CD4-positive, alpha-beta T cell treated with Interleukin-2 at 100 ng/mL for 4 hours (primary cell): Measurements from ENCODE around the gene TRIM33.

Experiments
- DNase-seq: peaks from one replicate; pipeline ENCODE4 v3.0.0-alpha.2; 2020; ENCODE audit warnings: low spot score

The TRIM33 gene

DNA sequence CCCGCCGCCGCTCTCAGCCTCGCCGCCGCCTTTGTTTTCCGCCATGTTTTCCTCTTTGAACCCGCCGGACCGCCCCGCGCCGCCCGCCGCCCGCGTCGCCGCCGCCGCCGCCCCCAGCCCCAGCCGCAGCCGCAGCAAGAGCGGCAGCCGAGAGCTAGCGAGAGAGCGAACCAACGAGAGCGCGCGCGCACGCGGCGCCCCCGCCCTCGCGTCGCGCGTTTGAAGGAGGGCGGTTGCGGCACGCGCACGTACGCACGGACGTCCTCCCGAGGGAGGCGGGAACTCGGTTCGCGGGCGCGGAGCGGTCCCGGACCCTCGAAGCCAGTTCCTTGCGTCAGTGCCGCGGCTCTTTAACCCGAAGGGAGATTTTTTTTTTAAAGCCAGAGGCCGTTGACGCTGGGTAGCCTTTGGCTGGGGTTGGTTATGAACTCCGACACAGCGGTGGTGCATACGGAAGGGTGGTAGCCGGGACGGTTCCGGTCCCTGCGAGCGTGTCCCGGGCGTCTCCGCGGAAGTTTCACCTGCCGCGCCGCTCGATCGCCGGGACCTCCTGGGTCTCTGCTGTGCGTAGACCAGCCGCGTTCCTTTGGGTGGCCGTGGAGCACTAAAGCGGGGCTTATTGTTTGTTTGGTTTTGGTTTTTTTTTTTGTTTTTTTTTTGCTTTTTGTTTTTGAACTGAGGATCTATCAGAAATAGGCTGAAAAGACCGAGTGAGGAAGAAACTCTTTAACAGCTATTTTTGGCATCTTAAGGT is at the start of gene TRIM33:
TRIM33 (minus strand) TSS at position 172 of the 754 bp plus-strand sequence; CDS start at position 45, 127 bp downstream.
- DNase-seq, result peak; percentile 90

DNA sequence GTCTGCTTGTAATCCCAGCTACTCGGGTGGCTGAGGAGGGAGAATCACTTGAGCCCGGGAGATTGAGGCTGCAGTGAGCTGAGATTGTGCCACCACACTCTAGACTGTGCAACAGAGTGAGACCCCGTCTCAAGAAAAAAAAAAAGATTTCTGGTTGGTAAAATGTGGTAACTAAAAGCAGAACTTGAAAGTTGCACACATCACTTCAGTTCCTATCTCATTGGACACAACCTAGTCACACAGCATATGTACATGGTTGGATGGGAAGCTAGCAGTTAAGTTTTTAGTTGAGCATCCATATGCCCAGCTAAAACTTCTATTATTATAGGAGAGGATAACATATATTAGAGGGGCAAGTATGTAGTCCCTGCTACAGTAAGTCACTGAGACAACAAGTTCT is 48.4 kb upstream of the TRIM33 start:
- no peak for DNase-seq

DNA sequence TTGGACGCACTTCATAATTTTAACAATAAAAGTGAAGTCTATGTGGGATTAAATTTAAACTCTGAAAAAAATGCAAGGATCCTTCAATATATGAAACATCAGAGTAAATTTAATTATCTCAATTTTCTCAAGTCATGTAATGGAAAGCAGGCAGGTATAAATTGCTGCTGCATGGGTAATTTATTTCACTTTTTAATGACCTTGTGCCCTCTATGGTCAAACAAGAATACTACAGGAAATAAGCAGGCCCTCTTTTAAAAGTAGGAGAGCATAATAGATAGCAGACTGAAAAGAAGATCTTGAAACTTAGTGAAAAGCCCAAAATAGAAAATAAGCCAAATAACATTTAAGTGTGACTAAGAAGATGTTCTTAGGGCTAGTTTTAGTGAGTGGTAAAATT is 47.5 kb upstream of the TRIM33 start:
- DNase-seq, result peak; percentile 35

DNA sequence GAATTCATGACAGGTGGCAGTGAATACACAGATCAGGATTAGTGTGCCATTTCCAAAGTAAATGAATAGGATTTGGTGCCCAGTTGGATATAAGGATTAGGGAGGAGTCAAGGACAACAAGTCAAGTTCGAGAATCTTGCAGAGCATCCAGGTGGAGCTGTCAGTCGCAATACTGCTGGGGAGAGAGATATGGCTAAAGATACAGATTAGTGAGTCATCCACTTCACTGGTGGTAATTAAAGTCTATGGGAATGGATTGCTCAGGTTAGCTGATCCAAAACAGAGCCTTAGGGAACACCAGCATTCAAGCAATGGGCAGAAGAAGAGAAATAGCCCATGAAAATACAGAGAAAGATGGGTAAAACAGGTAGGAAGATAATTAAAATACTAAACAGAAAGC is 43.6 kb upstream of the TRIM33 start:
- DNase-seq, result no peak

DNA sequence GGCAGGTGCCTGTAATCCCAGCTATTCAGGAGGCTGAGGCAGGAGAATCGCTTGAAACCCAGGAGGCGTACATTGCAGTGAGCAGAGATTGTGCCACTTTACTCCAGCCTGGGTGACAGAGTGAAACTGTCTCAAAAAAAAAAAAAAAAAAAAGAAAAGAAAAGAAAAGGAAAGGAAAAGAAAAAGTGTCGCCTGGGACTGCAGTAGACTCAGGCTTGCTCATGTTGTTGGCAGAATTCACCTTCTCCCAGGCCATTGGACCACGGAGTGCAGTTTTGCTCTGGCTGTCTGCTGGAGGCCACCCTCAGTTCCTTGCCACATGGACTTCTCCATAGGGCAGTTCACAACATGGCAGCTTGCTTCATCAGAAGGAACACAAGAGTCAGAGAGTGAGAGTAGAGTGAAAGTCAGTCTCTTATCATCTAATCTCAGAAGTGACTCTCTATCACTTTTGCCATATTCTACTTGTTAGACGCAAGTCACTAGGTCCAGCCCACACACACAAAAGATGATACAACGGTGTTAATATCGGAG is 41.2 kb upstream of the TRIM33 start:
- no peak for DNase-seq

- DNase-seq, result no peak
Measured at GRCh38 chr1:114551400-114551799, 40.4 kb upstream of the TRIM33 start.

GRCh38 chr1:114550336-114550735 is 39.3 kb upstream of the TRIM33 start:
- DNase-seq, result no peak

GRCh38 chr1:114549137-114549536 is 38.1 kb upstream of the TRIM33 start:
- DNase-seq, result no peak

GRCh38 chr1:114547076-114547475 is 36.1 kb upstream of the TRIM33 start:
- no peak for DNase-seq

GRCh38 chr1:114545796-114546195 is 34.8 kb upstream of the TRIM33 start:
- no peak for DNase-seq

GRCh38 chr1:114545315-114545714 is 34.3 kb upstream of the TRIM33 start:
- DNase-seq, result no peak

DNA sequence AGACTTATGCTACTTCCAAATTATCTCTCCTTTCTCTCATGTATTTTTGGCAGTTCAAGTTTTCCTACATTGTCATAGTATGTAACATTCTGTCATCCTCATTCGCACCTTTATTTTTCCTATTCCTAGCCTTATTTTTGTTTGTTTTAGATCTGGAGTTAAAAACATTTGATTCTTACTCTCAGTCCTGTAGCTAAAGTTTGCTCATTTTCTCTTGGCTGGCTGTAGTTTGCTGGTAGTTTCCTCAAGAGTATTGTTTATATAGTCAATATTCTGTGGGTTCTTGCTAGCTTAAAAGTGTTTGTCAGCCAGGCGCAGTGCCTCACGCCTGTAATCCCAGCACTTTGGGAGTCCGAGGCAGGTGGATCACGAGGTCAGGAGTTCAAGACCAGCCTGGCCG is 29.8 kb upstream of the TRIM33 start:
- DNase-seq, result no peak

DNA sequence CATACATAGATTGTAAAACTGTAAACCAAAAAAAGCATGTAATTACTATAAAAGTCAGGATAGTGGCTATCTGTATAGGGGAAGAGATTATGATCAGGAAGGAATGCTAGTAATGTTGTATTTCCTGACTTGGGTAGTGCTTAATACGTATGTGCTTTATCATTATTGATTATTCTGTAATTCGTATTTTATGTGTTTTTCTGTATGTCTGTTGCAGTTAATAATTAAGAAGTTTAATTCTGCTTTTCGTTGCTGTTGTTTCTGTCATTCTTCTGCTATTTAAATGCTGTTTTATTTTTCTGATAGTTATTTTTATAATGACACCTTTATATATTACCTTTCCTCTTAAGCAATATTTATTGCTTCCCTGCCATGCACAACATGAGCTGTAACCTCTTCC is 29.3 kb upstream of the TRIM33 start:
- no peak for DNase-seq

GRCh38 chr1:114536043-114536442 is 25.0 kb upstream of the TRIM33 start:
- no peak for DNase-seq

DNA sequence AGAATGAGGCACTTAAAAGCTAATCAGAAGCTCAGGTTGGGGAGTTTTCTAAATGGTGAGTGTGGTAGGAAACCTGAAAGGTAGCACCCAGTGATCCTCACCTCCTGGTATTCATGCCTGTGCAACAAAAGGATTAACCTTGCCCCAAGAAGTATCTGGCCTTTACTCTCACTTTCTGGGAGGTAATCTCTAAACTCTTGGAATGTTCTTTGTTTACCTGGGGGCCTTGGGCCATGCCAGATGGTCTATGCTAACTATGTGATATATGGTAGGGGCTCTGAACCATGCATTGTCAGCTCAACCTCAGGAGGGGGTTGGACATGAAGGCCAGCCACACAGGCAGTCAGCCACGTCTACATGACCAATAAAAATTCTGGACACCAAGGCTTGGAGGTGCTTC is 24.4 kb upstream of the TRIM33 start:
- no peak for DNase-seq

DNA sequence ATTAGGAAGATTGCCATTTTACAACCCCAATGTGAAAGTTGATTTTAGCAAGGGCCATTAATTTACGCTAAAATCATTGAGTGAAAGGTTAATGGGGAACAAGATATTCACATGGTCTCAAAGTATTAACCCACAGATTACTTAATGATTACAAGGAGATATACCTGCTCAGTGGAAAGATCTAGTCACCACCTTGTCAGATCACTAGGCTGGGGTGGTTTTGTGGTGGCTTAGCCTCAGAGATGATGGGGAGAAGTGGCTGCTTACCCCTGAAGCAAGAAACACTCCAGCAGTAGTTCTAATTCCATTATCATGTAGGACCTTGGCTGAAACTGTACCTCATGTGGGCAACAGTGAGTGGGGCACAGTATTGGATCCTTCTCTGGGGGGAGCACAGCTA is 20.1 kb upstream of the TRIM33 start:
- DNase-seq, result no peak

DNA sequence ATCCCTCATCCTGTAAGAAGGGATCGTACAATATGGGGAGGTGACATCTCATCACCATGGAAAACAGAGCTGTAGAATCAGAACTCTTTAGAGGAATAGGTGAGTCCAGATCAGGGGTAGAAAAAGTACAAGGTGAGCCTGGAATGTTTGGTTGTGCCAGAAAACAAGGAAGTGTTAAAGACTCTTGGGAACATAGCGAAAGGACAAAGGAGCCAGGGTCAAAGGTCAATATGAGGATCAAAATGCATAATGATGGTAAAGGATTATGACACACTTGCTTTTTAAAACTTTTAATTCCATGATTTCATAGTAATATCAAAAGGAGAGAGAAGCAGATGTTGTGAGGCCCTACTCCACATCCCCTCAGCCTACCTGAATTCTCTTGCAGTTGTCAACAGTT is 19.2 kb upstream of the TRIM33 start:
- DNase-seq, result no peak

DNA sequence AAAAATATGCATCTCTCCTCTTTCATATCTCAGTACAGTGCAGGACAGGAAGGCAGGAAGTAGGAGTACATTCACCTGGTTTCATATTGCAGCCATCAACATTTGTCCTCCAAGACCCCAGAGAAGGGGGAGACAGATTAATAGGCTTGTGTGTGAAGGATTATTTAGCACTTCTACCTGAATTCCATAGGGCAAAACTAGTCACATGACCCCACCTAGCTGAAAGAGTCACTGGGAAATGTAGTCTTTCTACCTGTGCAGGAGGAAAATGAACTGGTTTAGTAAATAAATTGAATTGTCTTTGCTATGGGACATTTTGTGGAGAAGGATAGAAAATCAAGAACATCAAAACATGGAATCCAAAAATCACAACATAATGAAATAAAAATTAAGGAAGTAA is 13.9 kb upstream of the TRIM33 start:
- peak; percentile 8 for DNase-seq

DNA sequence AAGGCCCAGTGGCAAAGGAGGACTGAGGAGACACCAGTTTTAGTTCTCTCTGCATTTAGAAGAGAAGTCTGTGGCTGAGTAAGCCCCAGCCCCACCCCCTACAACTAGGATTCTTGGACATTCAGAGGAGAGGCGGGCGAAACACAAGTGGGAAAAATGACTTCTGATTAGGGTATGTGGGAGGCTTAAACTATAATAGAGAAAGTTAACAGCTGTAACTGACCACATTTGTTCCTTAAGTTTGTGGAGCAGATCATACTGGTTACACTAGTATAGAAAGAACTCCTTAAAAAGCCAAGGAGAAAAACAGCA is 11.2 kb upstream of the TRIM33 start:
- DNase-seq, result no peak

DNA sequence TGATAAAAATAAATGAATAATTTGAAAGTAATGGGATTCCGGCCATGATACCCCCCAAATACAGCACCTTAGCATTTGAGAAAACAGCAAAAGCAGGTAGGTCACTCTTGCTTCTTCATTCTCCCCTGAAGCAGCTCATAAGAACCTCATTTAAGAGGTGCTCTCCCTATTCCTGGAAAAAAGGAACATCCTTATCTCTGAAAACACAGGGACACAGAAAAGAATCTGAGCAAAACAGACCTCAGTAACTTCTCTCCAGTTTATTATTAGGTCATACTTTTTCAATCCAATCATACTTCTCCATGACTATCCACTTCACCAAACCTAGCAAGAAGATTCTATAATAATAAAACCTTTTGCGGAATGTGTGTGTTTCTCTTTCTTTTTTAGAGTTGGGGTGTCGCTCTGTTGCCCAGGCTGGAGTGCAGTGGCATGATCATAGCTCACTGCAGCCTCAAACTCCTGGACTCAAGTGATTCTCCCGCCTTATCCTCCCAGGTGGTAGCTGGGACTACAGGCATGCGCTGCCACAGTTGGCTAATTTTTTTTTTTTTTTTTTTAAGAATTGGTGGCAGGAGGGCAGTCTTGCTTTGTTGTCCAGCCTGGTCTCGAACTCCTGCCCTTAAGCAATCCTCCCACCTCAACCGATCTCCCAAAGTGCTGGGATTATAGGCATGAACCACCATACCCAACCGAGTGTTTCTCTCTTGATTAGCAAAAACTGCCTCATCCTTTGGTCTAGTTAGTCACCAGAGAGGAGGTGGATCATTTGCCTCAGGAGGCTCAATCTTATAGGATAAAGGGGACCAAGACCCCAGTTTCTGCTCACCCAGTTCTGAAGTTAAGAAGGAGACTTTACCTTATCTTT is 10.6 kb upstream of the TRIM33 start:
- no peak for DNase-seq

- no peak for DNase-seq
Measured at GRCh38 chr1:114517348-114517747, 6.3 kb upstream of the TRIM33 start.

GRCh38 chr1:114512595-114513280 is 1.7 kb upstream of the TRIM33 start:
- DNase-seq, result no peak
